Head of caudate nucleus (tissue), 42 donors: ENCODE data around the gene TACR3.
"Not testable (repeated sequence)": the region's sequence is repeated elsewhere in the genome, so short reads cannot be mapped to it uniquely, and the experiment has no call there.

ENCODE experiments used
- DNase-seq, 42 donors: peaks; one replicate each; pipeline versions ENCODE4 v3.0.0 to v3.0.0-alpha.2; 2020 to 2021; ENCODE audit warnings: mixed read lengths in 7 of 42
- intact Hi-C: fragments of 100-400 bp; cut with DNase I; formaldehyde crosslinking; loops from one replicate; pipeline ENCODE4 v1.15.0; 2022

Gene TACR3

DNA sequence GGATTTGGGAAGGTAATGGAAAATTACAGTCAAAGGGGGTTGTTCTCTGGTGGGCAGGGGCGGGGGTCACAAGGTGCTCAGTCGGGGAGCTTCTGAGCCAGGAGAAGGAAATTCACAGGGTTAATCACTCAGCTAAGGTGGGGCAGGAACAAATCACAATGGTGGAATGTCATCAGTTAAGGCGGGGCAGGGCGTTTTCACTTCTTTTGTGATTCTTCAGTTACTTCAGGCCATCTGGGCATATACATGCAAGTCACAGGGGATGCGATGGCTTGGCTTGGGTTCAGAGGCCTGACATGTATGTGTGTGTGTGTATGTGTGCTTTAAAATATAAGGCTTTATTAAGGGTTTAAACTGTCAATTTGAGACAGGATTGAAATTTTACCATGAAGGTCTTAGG lies 160.6 kb downstream of the TACR3 start:
- intact Hi-C loops, DNase-seq: not testable (repeated sequence)
